ENCODE results near the gene RAB40C.

GRCh38 chr16:672371-672770, 82.5 kb downstream of the RAB40C start:
- no peak for TF ChIP-seq POLR2A (IDR thresholded peaks at IDR 0.05)
- TF ChIP-seq CTCF (IDR thresholded peaks at IDR 0.05): no peak

Data from lower leg skin (tissue), 3 donors.